Neural cell (in vitro differentiated cells): ENCODE measurements around the gene GPR82. TPM values are rescaled to one million over a fixed set of nuclear protein-coding genes. Genes with fewer than 3 reads are reported as not detected.

Experiments used
- H2AFZ ChIP-seq: fragments of 200-600, 300-800 bp; sonication (generic), shearing (Covaris generic); 2 replicates; pipeline ENCODE4 v1.6.0; 2014; ENCODE audit warnings: low read depth, mild to moderate bottlenecking, antibody characterized with exemption, low read length, moderate library complexity
- H3F3A ChIP-seq: fragments of 200-600 bp; shearing (Covaris generic); 2 replicates; pipeline ENCODE4 v1.6.1; 2016; ENCODE audit warnings: mild to moderate bottlenecking, moderate library complexity, mixed read lengths, antibody characterized with exemption, low read length; ENCODE audit not compliant: insufficient read depth, poor library complexity, severe bottlenecking
- H3K27ac ChIP-seq: fragments of 200-600, 300-800 bp; sonication (generic), shearing (Covaris generic); 2 replicates; pipeline ENCODE4 v1.5.1; 2014; ENCODE audit warnings: mild to moderate bottlenecking, low read length, moderate library complexity
- H3K27me3 ChIP-seq: fragments of 300-800, 200-600 bp; sonication (generic), shearing (Covaris generic); 2 replicates; pipeline ENCODE4 v1.6.0; 2014; ENCODE audit warnings: mild to moderate bottlenecking, low read depth, low read length, moderate library complexity; ENCODE audit not compliant: insufficient read depth
- H3K36me3 ChIP-seq: fragments of 300-800, 200-600 bp; sonication (generic), shearing (Covaris generic); 2 replicates; pipeline ENCODE4 v1.5.1; 2014; ENCODE audit warnings: mild to moderate bottlenecking, antibody characterized with exemption, low read length, moderate library complexity; ENCODE audit not compliant: insufficient read depth
- H3K4me2 ChIP-seq: fragments of 300-800, 200-600 bp; sonication (generic), shearing (Covaris generic); 2 replicates; pipeline ENCODE4 v1.6.0; 2014; ENCODE audit warnings: mild to moderate bottlenecking, low read length
- H3K4me3 ChIP-seq: fragments of 300-800, 200-600 bp; sonication (generic), shearing (Covaris generic); 2 replicates; pipeline ENCODE4 v1.5.1; 2014; ENCODE audit warnings: mild to moderate bottlenecking, low read length, moderate library complexity
- H3K79me2 ChIP-seq: fragments of 200-600 bp; shearing (Covaris generic); replicated peaks from 2 replicates; pipeline ENCODE4 v1.6.0; 2014; ENCODE audit warnings: mild to moderate bottlenecking, low read length, moderate library complexity; ENCODE audit not compliant: insufficient read depth
- H3K9ac ChIP-seq: fragments of 300-800, 200-600 bp; sonication (generic), shearing (Covaris generic); 2 replicates; pipeline ENCODE4 v1.6.1; 2016; ENCODE audit warnings: mild to moderate bottlenecking, low read length, mixed read lengths
- H3K9me2 ChIP-seq: fragments of 200-600 bp; shearing (Covaris generic); 2 replicates; pipeline ENCODE4 v1.6.1; 2016; ENCODE audit warnings: mild to moderate bottlenecking, low read length, mixed read lengths; ENCODE audit not compliant: insufficient read depth
- H3K9me3 ChIP-seq: fragments of 200-600, 300-800 bp; sonication (generic), shearing (Covaris generic); 2 replicates; pipeline ENCODE4 v1.6.1; 2016; ENCODE audit warnings: mild to moderate bottlenecking, mixed run types, low read length, moderate library complexity, mixed read lengths
- H4K20me1 ChIP-seq: fragments of 200-600 bp; shearing (Covaris generic); 2 replicates; pipeline ENCODE4 v1.6.1; 2016; ENCODE audit warnings: mild to moderate bottlenecking, mixed run types; ENCODE audit not compliant: insufficient read depth
- CTCF ChIP-seq: fragments of 450-650 bp; IDR thresholded peaks from 2 replicates; pipeline ENCODE4 v1.5.1; 2014; ENCODE audit warnings: antibody characterized with exemption, mild to moderate bottlenecking, moderate library complexity; ENCODE audit not compliant: poor library complexity, severe bottlenecking
- EP300 ChIP-seq: fragments of 450-650 bp; conservative IDR thresholded peaks from 2 replicates; pipeline ENCODE4 v1.6.1; 2014; ENCODE audit warnings: antibody characterized with exemption, mild to moderate bottlenecking, moderate library complexity; ENCODE audit not compliant: poor library complexity, severe bottlenecking
- EZH2 ChIP-seq: fragments of 200-600, 300-800 bp; shearing (Covaris generic), sonication (generic); IDR thresholded peaks from 2 replicates; pipeline ENCODE4 v1.6.1; 2014; ENCODE audit warnings: antibody characterized with exemption, low read length, borderline replicate concordance, mild to moderate bottlenecking; ENCODE audit not compliant: insufficient read depth, poor library complexity, severe bottlenecking
- MXI1 ChIP-seq: fragments of 450-650 bp; conservative IDR thresholded peaks from 2 replicates; pipeline ENCODE4 v1.6.1; 2014; ENCODE audit warnings: antibody characterized with exemption, mild to moderate bottlenecking; ENCODE audit not compliant: poor library complexity, severe bottlenecking
- POLR2AphosphoS5 ChIP-seq: IDR thresholded peaks from 2 replicates; pipeline ENCODE4 v1.6.1; 2012
- RAD21 ChIP-seq: fragments of 450-650 bp; conservative IDR thresholded peaks from 2 replicates; pipeline ENCODE4 v1.6.1; 2014; ENCODE audit warnings: antibody characterized with exemption, mild to moderate bottlenecking, moderate library complexity
- REST ChIP-seq: IDR thresholded peaks from 2 replicates; pipeline ENCODE4 v1.6.1; 2012; ENCODE audit warnings: borderline replicate concordance
- SMC3 ChIP-seq: fragments of 450-650 bp; conservative IDR thresholded peaks from 2 replicates; pipeline ENCODE4 v1.6.1; 2014; ENCODE audit warnings: antibody characterized with exemption, mild to moderate bottlenecking, moderate library complexity; ENCODE audit not compliant: poor library complexity
- TAF1 ChIP-seq: IDR thresholded peaks from 2 replicates; pipeline ENCODE4 v1.6.1; 2012; ENCODE audit warnings: low read depth
- polyA plus RNA-seq: library from polyadenylated mRNA; depleted of rRNA; stranded (reverse); fragments of >200 nt; gene quantifications from 2 replicates; pipeline ENCODE4 v1.2.3, GENCODE V29; 2014

Gene GPR82
- polyA plus RNA-seq, 1 donor from 2014 or later = not detected

GRCh38 chrX:41705042-41705441 is 18.9 kb upstream of the GPR82 start:
- H3K4me3 ChIP-seq = no peak overlapping the region
- no peaks in the 10 kb centered on the region for H3K27me3 ChIP-seq
- H3K4me2 ChIP-seq = no peak overlapping the region
- no peak overlapping the region for H3K27ac ChIP-seq
- no peaks in the 10 kb centered on the region for H4K20me1 ChIP-seq
- no peaks in the 10 kb centered on the region for H3K9me3 ChIP-seq
- H3K9me2 ChIP-seq = no peaks in the 10 kb centered on the region
- no peaks in the 10 kb centered on the region for H3K79me2 ChIP-seq
- no peaks in the 10 kb centered on the region for H3F3A ChIP-seq
- no peaks in the 10 kb centered on the region for H3K36me3 ChIP-seq
- no peak overlapping the region for H3K9ac ChIP-seq
- TF ChIP-seq REST (no peak), EP300 (no peak), RAD21 (no peak), TAF1 (no peak), CTCF (no peak), POLR2AphosphoS5 (no peak), SMC3 (no peak), EZH2 (no peak), MXI1 (no peak)
- no peak overlapping the region for H2AFZ ChIP-seq

- Histone ChIP-seq H3K27me3 (no peaks in the 10 kb centered on the region), H4K20me1 (no peaks in the 10 kb centered on the region), H3K4me2 (no peak overlapping the region), H3K36me3 (no peaks in the 10 kb centered on the region), H3K9ac (no peak overlapping the region), H3F3A (no peaks in the 10 kb centered on the region), H3K79me2 (no peaks in the 10 kb centered on the region), H3K9me3 (no peaks in the 10 kb centered on the region), H3K27ac (no peak overlapping the region), H2AFZ (no peak overlapping the region), H3K4me3 (no peak overlapping the region), H3K9me2 (no peaks in the 10 kb centered on the region)
- TF ChIP-seq RAD21 (no peak), REST (no peak), EZH2 (no peak), EP300 (no peak), MXI1 (no peak), SMC3 (no peak), POLR2AphosphoS5 (no peak), TAF1 (no peak), CTCF (no peak)
These were observed 18.2 kb upstream of the GPR82 start for GRCh38 chrX:41705680-41706374.
